Amygdala (tissue), 56 donors: ENCODE measurements around the gene KLC1.
A peak's percentile ranks its signal among the peaks of the same experiment; 100 is the strongest.

ENCODE experiments used
- DNase-seq, 56 donors: peaks; one replicate each; lab custom pipeline; 2025; lab: John Stamatoyannopoulos, UW

KLC1 gene

DNA sequence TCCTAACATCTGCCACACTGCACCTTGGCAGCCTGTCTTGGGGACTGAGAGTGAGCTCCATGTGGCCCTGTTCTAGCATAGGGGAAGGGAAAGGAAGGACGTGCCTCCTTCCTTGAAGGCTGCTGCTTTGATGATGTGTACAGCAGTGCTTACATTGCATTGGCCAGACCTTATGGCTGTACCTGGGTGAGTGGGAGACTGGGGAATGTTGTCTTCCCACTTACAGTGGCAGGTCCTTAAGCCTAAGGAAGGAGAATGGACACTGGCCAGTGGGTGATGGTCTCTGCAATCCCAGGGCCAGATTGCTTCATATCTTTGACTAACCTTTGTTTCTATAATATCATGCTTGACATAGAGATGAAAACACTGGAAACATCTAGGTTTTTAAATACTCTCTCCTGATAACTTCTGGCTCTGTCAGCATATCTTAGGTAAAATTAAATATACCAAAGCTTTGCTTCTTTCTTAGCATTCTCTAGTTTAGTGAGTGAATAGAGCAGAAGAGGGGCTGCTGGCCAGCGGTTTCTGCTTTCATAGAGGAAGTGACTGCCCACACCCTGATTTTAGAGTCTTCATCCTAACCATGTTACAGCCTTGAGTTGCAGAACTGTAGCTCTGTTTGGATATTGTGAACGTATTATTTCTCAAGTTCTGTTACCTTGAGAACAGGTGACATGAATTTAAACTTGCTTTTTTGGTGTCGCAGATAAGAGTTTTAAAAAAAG lies 27.2 kb downstream of the KLC1 start:
- no peak for DNase-seq

DNA sequence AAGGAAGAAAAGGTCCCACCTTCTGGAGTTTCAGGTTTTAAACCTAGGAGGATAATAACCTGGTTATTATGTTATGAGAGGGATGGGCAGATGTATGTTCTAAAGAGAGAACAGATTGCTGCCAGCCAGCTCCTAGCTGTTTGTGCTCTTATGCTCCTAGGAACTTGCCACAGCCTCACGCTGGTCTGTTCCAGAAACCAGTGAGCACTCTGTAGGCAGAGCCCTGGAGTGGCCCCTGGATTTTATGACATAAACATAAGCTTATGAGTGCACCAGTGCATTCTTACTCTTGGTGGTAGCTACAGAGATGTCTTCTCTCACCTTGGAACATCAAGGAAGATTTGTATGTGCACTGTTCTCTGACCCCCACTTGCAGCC lies 27.7 kb downstream of the KLC1 start:
- no peak for DNase-seq

GRCh38 chr14:103657471-103657870 lies 28.5 kb downstream of the KLC1 start:
- DNase-seq: peak in 1 of 56 donors; percentile 16

- no peak for DNase-seq
Observed at GRCh38 chr14:103659631-103660030, 30.6 kb downstream of the KLC1 start.

DNA sequence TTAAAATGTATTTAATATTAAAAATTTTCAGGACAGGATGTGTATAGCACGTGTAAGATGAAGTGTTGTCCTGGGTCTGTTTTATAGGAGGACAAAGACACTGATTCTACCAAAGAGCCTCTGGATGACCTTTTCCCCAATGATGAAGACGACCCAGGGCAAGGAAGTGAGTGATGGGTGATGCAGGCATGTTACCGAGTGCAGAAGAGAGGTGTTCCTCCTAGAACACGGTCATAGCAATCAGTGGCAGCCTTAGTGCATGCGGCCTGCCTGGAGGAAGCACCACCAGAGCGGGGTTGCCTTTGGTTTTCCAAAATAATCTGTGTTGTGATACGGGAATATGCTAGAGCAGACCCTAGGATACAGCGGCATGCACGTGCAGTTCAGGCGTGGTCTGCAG lies 33.0 kb downstream of the KLC1 start:
- DNase-seq: no peak

DNA sequence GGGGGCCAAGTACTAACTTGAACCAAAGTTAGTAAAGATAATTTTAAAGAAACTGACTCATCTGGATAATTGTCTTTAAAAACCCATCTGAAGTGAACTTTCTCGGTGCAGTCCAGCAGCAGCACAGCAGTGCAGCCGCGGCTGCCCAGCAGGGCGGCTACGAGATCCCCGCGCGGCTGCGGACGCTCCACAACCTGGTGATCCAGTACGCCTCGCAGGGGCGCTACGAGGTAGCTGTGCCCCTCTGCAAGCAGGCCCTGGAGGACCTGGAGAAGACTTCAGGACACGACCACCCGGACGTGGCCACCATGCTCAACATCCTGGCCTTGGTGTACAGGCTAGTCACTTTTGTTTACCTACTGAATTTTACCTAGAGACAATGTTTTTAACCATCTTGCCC lies 33.6 kb downstream of the KLC1 start:
- DNase-seq: no peak

DNA sequence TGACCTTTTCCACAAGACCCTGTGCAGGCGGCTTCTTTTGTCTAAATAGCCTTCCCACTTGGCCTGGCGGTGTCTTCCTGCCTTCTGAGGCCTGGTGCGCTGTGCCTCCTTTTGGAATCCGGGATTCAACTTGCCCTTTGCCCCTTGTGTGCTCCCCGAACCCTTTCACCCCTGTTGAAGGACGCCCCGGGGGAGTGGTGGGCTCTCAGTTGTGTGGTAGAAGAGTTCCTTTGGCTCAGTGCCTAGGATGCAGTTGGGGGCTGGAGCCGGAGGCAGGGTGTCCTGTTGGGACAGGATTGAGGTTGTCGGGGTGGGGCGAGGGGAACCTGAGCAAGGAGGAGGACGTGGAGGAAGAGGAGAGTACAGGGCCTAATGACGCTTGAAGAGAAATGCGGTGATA lies 34.5 kb downstream of the KLC1 start:
- DNase-seq: no peak

GRCh38 chr14:103667671-103668070 lies 38.7 kb downstream of the KLC1 start:
- DNase-seq: no peak

- DNase-seq: no peak
Observed at GRCh38 chr14:103668117-103668516, 39.1 kb downstream of the KLC1 start.

GRCh38 chr14:103669370-103669769 lies 40.4 kb downstream of the KLC1 start:
- DNase-seq: no peak

DNA sequence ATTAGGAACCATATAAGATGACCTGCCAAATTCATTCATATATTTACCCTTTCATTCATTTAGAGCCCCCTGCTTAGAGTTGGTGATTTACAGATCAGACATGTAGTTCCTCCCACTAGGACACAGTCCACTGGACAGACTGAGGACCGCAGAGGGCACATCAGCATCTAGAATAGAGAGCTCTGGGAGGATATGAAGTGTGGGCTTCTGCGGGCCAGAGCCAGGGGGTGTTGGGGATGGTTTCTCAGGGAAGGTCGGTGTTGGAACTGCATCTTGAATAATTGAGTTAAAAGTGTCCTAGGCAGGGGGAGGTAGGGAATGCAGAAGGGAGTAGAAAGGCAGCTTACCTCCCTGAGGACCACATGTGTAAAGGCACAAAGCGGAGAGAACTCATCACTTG lies 42.9 kb downstream of the KLC1 start:
- DNase-seq: no peak

DNA sequence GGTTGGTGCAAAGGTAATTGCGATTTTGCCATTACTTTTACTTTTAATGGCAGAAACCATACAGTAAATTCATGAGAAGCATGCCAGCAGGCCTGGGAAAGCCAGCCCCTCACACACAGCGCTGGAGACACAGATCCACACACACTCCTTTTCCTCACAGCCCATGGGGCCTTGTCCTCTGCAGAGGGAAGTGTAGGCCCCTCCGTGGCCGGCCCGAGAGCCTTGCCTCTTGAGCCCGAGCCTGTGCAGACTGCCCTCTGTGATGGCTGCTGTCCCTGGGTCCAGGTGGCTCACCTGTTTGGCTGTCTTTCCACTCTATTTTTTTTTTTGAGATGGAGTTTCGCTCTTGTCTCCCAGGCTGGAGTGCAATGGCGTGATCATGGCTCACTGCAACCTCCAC lies 46.9 kb downstream of the KLC1 start:
- no peak for DNase-seq

DNA sequence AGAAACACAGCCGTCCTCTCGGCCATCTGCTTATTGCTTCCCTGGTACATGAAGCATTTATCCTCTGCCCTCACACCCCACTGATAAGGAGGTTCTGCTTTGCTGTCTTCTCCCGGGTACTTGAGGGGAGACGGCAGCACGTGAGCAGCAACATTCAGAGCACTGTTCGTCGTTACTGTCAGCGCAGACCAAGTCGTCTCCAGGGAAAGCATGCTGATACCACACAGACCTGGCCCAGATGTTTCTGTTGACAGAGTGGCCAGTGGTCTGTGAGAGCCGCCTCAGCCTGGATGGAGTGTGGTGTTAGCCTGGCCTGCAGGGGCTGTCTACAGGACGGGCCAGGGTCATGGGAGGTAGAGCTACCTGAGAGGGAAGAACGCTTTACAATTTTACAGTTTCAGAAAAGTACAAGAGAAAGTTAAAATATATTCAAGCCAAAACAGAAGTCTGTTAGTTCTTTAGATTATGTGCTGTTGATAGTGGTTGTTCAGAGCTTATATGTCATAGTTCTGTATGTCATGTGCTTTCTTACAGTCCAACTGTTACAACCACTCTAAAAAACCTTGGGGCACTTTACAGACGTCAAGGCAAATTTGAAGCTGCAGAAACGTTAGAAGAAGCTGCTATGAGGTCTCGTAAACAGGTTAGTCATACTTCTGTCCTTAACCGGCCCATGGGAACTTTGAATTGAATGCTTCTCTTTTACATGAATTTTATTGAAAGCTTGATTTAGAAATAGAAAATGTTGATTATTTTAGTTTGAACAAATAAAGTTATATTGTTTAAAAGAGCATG lies 48.1 kb downstream of the KLC1 start:
- DNase-seq: no peak

DNA sequence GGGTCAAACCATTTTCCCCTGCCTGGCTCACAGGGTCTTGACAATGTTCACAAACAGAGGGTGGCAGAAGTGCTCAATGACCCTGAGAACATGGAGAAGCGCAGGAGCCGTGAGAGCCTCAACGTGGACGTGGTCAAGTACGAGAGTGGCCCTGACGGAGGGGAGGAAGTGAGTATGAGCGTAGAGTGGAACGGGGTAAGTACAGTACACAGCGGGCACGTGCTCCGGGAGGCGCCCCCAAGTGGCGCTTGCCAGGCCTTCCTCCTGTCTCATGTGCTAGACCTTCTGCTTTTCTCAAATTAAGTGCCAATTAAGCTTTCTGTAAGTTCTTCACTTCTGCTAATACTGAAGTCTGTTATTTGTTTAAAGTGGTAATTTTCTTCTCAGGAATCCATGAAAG lies 50.3 kb downstream of the KLC1 start:
- peak in 1 of 56 donors; percentile 43 for DNase-seq

- DNase-seq: no peak
Observed at GRCh38 chr14:103680491-103681231, 51.6 kb downstream of the KLC1 start.

DNA sequence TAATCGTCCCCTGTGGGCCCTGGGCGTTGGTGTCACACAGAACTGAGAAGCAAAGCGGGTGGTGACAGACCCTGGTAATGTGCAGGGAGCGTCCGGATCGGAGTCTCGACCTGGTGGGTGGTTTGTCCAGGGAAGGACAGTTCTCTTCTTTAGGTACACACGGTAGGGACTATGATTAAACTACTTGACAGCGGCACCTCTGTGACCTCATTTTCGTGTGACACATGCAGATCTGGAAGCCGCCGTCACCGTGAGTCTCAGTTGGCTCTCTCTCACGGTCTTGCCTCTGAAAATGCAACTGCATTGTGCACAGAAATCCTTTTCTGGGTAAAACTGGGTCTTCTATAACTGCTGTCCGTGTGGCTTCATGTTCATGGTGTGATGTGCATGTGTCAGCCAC lies 54.1 kb downstream of the KLC1 start:
- DNase-seq: no peak

- DNase-seq: peak in 4 of 56 donors; percentile 18 to 52 (median 41)
Observed at GRCh38 chr14:103684471-103684870, 55.5 kb downstream of the KLC1 start.

DNA sequence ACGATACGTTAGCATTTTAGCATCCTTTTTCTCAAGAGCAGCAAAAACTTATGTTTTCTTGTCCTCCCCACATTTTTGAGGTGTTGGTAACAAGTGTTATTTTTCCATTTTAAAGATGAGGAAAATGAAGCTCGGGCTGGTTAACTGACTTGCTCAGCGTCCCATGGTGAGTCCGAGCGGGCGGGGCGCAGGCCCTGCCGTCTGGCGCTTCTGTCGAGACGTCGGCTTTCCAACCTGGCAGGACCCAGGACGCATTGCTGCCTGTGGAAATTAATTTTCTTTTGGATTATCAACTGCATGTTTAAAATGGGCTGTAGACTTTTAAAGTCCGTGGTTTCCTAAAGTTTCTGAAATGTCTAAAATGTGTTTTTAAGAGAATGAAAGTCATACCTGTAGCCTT lies 55.9 kb downstream of the KLC1 start:
- DNase-seq: no peak

GRCh38 chr14:103685276-103686211 lies 56.5 kb downstream of the KLC1 start:
- DNase-seq: no peak

- DNase-seq: no peak
Observed at GRCh38 chr14:103686831-103687485, 57.9 kb downstream of the KLC1 start.
